Measurements from ENCODE around the gene CERS1.

DNA sequence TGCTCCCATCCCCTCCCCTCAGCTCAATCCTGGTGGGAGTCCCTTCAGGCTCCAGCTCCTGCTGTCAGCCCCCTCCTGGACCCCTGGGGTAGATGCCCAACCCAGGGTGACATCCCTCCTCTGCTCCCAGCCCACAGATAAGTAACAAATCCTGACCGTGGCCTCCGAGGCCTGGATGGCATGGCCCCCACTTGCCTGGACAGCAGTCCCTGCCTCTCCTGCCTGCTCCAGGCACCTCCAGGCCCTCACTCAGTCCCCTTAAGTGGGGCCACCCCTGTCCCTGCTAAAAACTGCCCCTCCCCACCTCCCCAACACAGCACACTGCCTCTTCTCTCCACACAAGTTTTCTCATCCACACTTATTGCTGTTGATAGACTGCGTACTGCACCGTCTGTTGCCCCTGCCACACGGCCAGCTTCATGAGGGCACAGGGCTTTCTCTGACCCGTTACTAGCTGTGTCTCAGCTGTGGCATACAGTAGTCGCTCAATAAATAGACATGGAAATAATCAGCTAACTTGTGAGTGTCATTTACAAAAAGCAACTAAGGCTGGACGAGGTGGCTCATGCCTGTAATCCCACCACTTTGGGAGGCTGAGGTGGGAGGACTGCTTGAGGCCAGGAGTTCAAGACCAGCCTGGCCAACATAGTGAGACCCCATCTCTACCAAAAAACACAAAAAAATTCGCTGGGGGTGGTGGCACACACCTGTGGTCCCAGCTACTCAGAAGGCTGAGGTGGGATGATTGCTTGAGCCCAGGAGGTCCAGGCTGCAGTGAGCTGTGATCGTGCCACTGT lies 5.8 kb downstream of the CERS1 start:
- TF ChIP-seq, protein P1, sequence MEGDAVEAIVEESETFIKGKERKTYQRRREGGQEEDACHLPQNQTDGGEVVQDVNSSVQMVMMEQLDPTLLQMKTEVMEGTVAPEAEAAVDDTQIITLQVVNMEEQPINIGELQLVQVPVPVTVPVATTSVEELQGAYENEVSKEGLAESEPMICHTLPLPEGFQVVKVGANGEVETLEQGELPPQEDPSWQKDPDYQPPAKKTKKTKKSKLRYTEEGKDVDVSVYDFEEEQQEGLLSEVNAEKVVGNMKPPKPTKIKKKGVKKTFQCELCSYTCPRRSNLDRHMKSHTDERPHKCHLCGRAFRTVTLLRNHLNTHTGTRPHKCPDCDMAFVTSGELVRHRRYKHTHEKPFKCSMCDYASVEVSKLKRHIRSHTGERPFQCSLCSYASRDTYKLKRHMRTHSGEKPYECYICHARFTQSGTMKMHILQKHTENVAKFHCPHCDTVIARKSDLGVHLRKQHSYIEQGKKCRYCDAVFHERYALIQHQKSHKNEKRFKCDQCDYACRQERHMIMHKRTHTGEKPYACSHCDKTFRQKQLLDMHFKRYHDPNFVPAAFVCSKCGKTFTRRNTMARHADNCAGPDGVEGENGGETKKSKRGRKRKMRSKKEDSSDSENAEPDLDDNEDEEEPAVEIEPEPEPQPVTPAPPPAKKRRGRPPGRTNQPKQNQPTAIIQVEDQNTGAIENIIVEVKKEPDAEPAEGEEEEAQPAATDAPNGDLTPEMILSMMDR (IDR thresholded peaks at IDR 0.05): no peak
- TF ChIP-seq POLR2AphosphoS5 (IDR thresholded peaks at IDR 0.05) (no peak), POLR2A (IDR thresholded peaks at IDR 0.05) (no peak)
